ENCODE data around the gene PTPRM.

The PTPRM gene

DNA sequence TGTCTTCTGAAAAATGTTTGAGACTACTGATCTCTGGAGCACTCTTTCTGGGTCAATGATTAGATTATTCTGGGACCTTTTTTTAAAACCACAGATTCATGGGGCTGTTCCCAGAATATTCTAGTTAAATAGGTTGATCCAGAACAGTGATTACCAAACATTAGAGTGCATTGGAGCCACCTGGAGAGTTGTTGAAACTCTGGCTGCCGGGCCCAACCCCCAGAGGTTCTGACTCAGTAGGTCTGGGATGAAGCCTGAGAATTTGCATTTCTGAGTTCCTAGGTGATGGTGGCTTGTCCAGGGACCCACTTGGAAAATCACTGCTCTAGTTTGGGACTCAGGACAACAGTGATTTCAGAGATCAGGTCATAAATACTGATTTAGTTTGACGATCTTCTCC is 197.3 kb downstream of the PTPRM start:
- Histone ChIP-seq H3K4me3 (ENCODE audit: low read depth, low read length) (no peak overlapping the region), H3K9me3 (ENCODE audit: control insufficient read depth, insufficient read depth, low read depth, low read length) (no peaks in the 10 kb centered on the region), H3K36me3 (ENCODE audit: control insufficient read depth in 2 of 2, insufficient read depth in 1 of 2, low read length in 2 of 2) (no peaks in the 10 kb centered on the region), H3K27ac (ENCODE audit: extremely low read depth, low read depth, low read length) (no peak overlapping the region), H3K4me1 (ENCODE audit: control insufficient read depth, insufficient read depth, low read length) (peaks cover 51% of the 10 kb centered on the region)
- no peak for TF ChIP-seq ZNF561 (tag by site-specific recombination; IDR thresholded peaks at IDR 0.05; ENCODE audit: borderline replicate concordance)
- no peak for TF ChIP-seq ZNF16 (tag by site-specific recombination; IDR thresholded peaks at IDR 0.05; ENCODE audit: low read depth)
- no peak for TF ChIP-seq ZNF510 (tag by site-specific recombination; IDR thresholded peaks at IDR 0.05; ENCODE audit: insufficient replicate concordance)
- POLR2A ChIA-PET = no interaction called here
- CTCF ChIA-PET = interaction anchor here (0.7 kb wide), 1 partner anchor 1254 kb away, joined by 3 read pairs; no protein-coding TSS in a partner anchor

DNA sequence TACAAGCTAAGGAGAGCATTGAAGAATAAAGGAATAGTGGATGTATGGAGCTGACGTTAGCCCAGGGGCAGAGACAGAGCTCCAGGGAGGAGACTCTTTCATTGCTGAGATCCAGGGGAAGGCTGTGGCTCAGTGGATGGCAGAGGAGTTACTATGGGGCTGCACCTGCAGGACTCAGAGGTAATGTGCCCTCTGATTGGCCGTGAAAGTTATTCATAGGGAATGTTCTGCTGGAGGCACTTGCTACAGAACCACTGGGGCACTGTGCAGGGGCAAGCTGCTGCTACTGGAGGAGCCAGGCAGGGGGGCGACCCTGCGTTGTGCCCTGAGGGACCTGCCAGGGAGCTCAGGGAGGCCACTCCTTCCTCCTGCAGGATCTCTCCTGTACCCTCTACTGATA is 199.2 kb downstream of the PTPRM start:
- CTCF ChIA-PET = interaction anchor here (0.6 to 0.9 kb wide), 2 partner anchors 23 to 427 kb away, joined by 3 read pairs; no protein-coding TSS in a partner anchor
- TF ChIP-seq, protein P1, sequence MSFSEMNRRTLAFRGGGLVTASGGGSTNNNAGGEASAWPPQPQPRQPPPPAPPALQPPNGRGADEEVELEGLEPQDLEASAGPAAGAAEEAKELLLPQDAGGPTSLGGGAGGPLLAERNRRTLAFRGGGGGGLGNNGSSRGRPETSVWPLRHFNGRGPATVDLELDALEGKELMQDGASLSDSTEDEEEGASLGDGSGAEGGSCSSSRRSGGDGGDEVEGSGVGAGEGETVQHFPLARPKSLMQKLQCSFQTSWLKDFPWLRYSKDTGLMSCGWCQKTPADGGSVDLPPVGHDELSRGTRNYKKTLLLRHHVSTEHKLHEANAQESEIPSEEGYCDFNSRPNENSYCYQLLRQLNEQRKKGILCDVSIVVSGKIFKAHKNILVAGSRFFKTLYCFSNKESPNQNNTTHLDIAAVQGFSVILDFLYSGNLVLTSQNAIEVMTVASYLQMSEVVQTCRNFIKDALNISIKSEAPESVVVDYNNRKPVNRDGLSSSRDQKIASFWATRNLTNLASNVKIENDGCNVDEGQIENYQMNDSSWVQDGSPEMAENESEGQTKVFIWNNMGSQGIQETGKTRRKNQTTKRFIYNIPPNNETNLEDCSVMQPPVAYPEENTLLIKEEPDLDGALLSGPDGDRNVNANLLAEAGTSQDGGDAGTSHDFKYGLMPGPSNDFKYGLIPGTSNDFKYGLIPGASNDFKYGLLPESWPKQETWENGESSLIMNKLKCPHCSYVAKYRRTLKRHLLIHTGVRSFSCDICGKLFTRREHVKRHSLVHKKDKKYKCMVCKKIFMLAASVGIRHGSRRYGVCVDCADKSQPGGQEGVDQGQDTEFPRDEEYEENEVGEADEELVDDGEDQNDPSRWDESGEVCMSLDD (tag by site-specific recombination; IDR thresholded peaks at IDR 0.05) = no peak
- TF ChIP-seq GLIS1 (tag by site-specific recombination; IDR thresholded peaks at IDR 0.05) (peak; percentile 70), ZNF747 (tag by site-specific recombination; IDR thresholded peaks at IDR 0.05) (no peak), GFI1B (tag by site-specific recombination; IDR thresholded peaks at IDR 0.05) (no peak), ZIC2 (tag by site-specific recombination; IDR thresholded peaks at IDR 0.05) (0 out of 2 replicates have a peak, but pooled peaks have one; percentile 31), ZSCAN23 (tag by site-specific recombination; IDR thresholded peaks at IDR 0.05) (no peak)
- POLR2A ChIA-PET = interaction anchor here (0.5 kb wide), 1 partner anchor 295 kb away, joined by 3 read pairs; no protein-coding TSS in a partner anchor

DNA sequence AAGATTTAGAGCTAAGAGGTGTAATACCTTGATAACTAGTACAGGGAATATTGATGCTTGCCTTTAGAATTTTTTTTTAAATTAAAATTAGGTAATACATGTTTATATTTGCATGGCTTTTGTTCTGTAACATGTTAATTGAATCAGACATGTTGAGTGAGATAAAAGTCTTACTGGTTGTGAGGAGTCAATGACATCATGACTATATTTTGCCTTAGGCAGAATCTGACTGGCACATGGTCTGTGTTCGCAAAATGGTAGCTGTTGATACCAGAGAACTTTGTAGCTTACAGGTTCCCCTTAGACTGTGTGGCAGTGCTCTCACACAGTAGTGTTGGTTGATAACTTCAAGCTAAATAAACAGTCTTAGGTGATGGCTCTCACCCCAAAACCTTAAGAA is 199.7 kb downstream of the PTPRM start:
- ChIA-PET POLR2A (interaction anchor here (0.5 kb wide), 1 partner anchor 296 kb away, joined by 3 read pairs; no protein-coding TSS in a partner anchor), CTCF (interaction anchor here (0.6 kb wide), 2 partner anchors 354 to 426 kb away, joined by 3 read pairs; no protein-coding TSS in a partner anchor)
- no peak overlapping the region for H3K27ac ChIP-seq (ENCODE audit: extremely low read depth, low read depth, low read length)
- no peak overlapping the region for H3K4me3 ChIP-seq (ENCODE audit: low read depth, low read length)
- no peaks in the 10 kb centered on the region for H3K36me3 ChIP-seq (ENCODE audit: control insufficient read depth in 2 of 2, insufficient read depth in 1 of 2, low read length in 2 of 2)
- H3K4me1 ChIP-seq (ENCODE audit: control insufficient read depth, insufficient read depth, low read length) = peaks cover 33% of the 10 kb centered on the region
- no peak for TF ChIP-seq ZNF530 (tag by site-specific recombination; IDR thresholded peaks at IDR 0.05; ENCODE audit: low read depth)
- TF ChIP-seq PRDM4 (tag by site-specific recombination; IDR thresholded peaks at IDR 0.05) = no peak
- TF ChIP-seq ATF2 (tag by site-specific recombination; IDR thresholded peaks at IDR 0.05; ENCODE audit: low read depth) = peak; percentile 67
- H3K9me3 ChIP-seq (ENCODE audit: control insufficient read depth, insufficient read depth, low read depth, low read length) = no peaks in the 10 kb centered on the region

More for the DNA sequence above, 199.2 kb downstream of the PTPRM start:
- Histone ChIP-seq H3K27ac (ENCODE audit: extremely low read depth, low read depth, low read length) (no peak overlapping the region), H3K9me3 (ENCODE audit: control insufficient read depth, insufficient read depth, low read depth, low read length) (no peaks in the 10 kb centered on the region), H3K4me1 (ENCODE audit: control insufficient read depth, insufficient read depth, low read length) (peaks cover 38% of the 10 kb centered on the region), H3K4me3 (ENCODE audit: low read depth, low read length) (no peak overlapping the region), H3K36me3 (ENCODE audit: control insufficient read depth in 2 of 2, insufficient read depth in 1 of 2, low read length in 2 of 2) (no peaks in the 10 kb centered on the region)

Data from HEK293 (cell line).